ENCODE results near the gene COPZ1.
A peak's percentile ranks its signal among the peaks of the same experiment; 100 is the strongest.

Gene COPZ1

GRCh38 chr12:54324617-54325441, at the start of gene COPZ1:
Gene COPZ1 (plus strand): TSS chr12:54325131. CDS start chr12:54325164, 33 bp downstream.
- no peak for TF ChIP-seq ZNF274 (IDR thresholded peaks at IDR 0.05; ENCODE audit: low read depth, low read length)
- H3K4me3 ChIP-seq (ENCODE audit: low read length): peak within 1 kb of the TSS; percentile 96

- no peak overlapping the region for H3K4me3 ChIP-seq (ENCODE audit: low read length)
- no peak for TF ChIP-seq ZNF274 (IDR thresholded peaks at IDR 0.05; ENCODE audit: low read depth, low read length)
Measured at GRCh38 chr12:54276368-54276767, 48.6 kb upstream of the COPZ1 start.

GRCh38 chr12:54277823-54278276, 47.1 kb upstream of the COPZ1 start:
- TF ChIP-seq ZNF274 (IDR thresholded peaks at IDR 0.05; ENCODE audit: low read depth, low read length): no peak
- peak overlapping the region; percentile 95 for H3K4me3 ChIP-seq (ENCODE audit: low read length)

- no peak for TF ChIP-seq ZNF274 (IDR thresholded peaks at IDR 0.05; ENCODE audit: low read depth, low read length)
- H3K4me3 ChIP-seq (ENCODE audit: low read length): peak overlapping the region; percentile 95
Measured at GRCh38 chr12:54279227-54279631, 45.7 kb upstream of the COPZ1 start.

GRCh38 chr12:54279632-54280467, 45.1 kb upstream of the COPZ1 start, which contains the start of gene CBX5:
Gene CBX5 (minus strand): TSS chr12:54280122. CDS start chr12:54257650, 22,472 bp downstream.
- peak within 1 kb of the TSS; percentile 98 for H3K4me3 ChIP-seq (ENCODE audit: low read length)
- TF ChIP-seq ZNF274 (IDR thresholded peaks at IDR 0.05; ENCODE audit: low read depth, low read length): no peak

GRCh38 chr12:54280468-54281260, 44.3 kb upstream of the COPZ1 start, which contains the start of gene HNRNPA1:
Gene HNRNPA1 (plus strand): TSS chr12:54280726. CDS start chr12:54280808, 82 bp downstream.
- TF ChIP-seq ZNF274 (IDR thresholded peaks at IDR 0.05; ENCODE audit: low read depth, low read length): no peak
- H3K4me3 ChIP-seq (ENCODE audit: low read length): peak within 1 kb of the TSS; percentile 98

GRCh38 chr12:54281261-54281638, 43.7 kb upstream of the COPZ1 start:
- peak overlapping the region; percentile 98 for H3K4me3 ChIP-seq (ENCODE audit: low read length)

- peak overlapping the region; percentile 98 for H3K4me3 ChIP-seq (ENCODE audit: low read length)
Measured at GRCh38 chr12:54281694-54282093, 43.2 kb upstream of the COPZ1 start.

- TF ChIP-seq ZNF274 (IDR thresholded peaks at IDR 0.05; ENCODE audit: low read depth, low read length): no peak
- H3K4me3 ChIP-seq (ENCODE audit: low read length): peak overlapping the region; percentile 98
Measured at GRCh38 chr12:54282949-54283593, 41.9 kb upstream of the COPZ1 start.

- peak overlapping the region; percentile 98 for H3K4me3 ChIP-seq (ENCODE audit: low read length)
Measured at GRCh38 chr12:54284070-54284780, 40.7 kb upstream of the COPZ1 start.

GRCh38 chr12:54285150-54286041, 39.5 kb upstream of the COPZ1 start:
- 0 out of 2 replicates have a peak overlapping the region, but pooled peaks have one; percentile 26 for H3K4me3 ChIP-seq (ENCODE audit: low read length)
- no peak for TF ChIP-seq ZNF274 (IDR thresholded peaks at IDR 0.05; ENCODE audit: low read depth, low read length)

Measured in GM08714 (cell line).